ENCODE results near the gene SLC7A5. TPM values are rescaled to one million over a fixed set of nuclear protein-coding genes. Genes with fewer than 3 reads are reported as not detected.

Gene SLC7A5
- polyA plus RNA-seq, 1 experiment, result 17.9 TPM

- H3K27me3 ChIP-seq (ENCODE audit: control insufficient read depth, insufficient read depth, low read length), result no peaks in the 10 kb centered on the region
- no peak for TF ChIP-seq CTCF (IDR thresholded peaks at IDR 0.05; ENCODE audit: low read depth, low read length)
- ChIA-PET POLR2A (no interaction called here), CTCF (interaction anchor here (0.8 kb wide), 1 partner anchor 86 kb away, joined by 3 read pairs; no protein-coding TSS in a partner anchor)
- peaks cover 4% of the 10 kb centered on the region for H3K9me3 ChIP-seq (ENCODE audit: control insufficient read depth, insufficient read depth, low read length)
- H3K27ac ChIP-seq (ENCODE audit: low read depth, low read length), result no peak overlapping the region
- no peak overlapping the region for H3K4me3 ChIP-seq (ENCODE audit: low read depth, low read length)
- DNase-seq (ENCODE audit: low read depth, low spot score), result no peak
These were observed 84.5 kb downstream of the SLC7A5 start for GRCh38 chr16:87784812-87785211.

- TF ChIP-seq CTCF (IDR thresholded peaks at IDR 0.05; ENCODE audit: low read depth, low read length), result no peak
- Histone ChIP-seq H3K9me3 (ENCODE audit: control insufficient read depth, insufficient read depth, low read length) (no peaks in the 10 kb centered on the region; the same call in 1 of the 2 replicates), H3K27ac (ENCODE audit: low read depth, low read length) (no peak overlapping the region), H3K4me3 (ENCODE audit: low read depth, low read length) (no peak overlapping the region), H3K27me3 (ENCODE audit: control insufficient read depth, insufficient read depth, low read length) (no peaks in the 10 kb centered on the region)
- ChIA-PET CTCF (interaction anchor here (4.9 kb wide), 1 partner anchor 87 kb away, joined by 207 read pairs; the partner anchor contains the start of gene SLC7A5), POLR2A (no interaction called here)
- no peak for DNase-seq (ENCODE audit: low read depth, low spot score)
These were observed 87.3 kb downstream of the SLC7A5 start for GRCh38 chr16:87782033-87782432.

- CTCF ChIA-PET, result interaction anchor here (0.8 to 4.9 kb wide), 7 partner anchors 11 to 89 kb away, joined by 6 to 207 read pairs (median 22); partner anchors contain the start of gene SLC7A5
- Histone ChIP-seq H3K27ac (ENCODE audit: low read depth, low read length) (no peak overlapping the region), H3K4me3 (ENCODE audit: low read depth, low read length) (no peak overlapping the region), H3K9me3 (ENCODE audit: control insufficient read depth, insufficient read depth, low read length) (no peaks in the 10 kb centered on the region; the same call in 1 of the 2 replicates), H3K27me3 (ENCODE audit: control insufficient read depth, insufficient read depth, low read length) (no peaks in the 10 kb centered on the region)
- no peak for DNase-seq (ENCODE audit: low read depth, low spot score)
- POLR2A ChIA-PET, result interaction anchor here (0.7 to 2.3 kb wide), 4 partner anchors 56 to 91 kb away, joined by 3 to 16 read pairs (median 3); partner anchors contain the start of gene SLC7A5
- TF ChIP-seq CTCF (IDR thresholded peaks at IDR 0.05; ENCODE audit: low read depth, low read length), result no peak
These were observed 88.8 kb downstream of the SLC7A5 start for GRCh38 chr16:87780385-87780989.

Small RNA genes lying within 50 kb of the gene (small RNA-seq; reads per million reads assigned to genes)
- gene MIR6775 (ENCODE audit: insufficient read length, low read depth), result not detected

Other genes with a start within 250 kb of the SLC7A5 start
- 9.9 and 11.5 TPM in 2 replicates for gene KLHDC4, start 103.5 kb downstream of the SLC7A5 start, polyA plus RNA-seq (2011; rRNA removed)
- not detected in 2 replicates for gene CA5A, start 67.0 kb upstream of the SLC7A5 start, polyA plus RNA-seq (2011; rRNA removed)
- gene BANP, start 81.9 kb upstream of the SLC7A5 start, polyA plus RNA-seq (2011; rRNA removed), result 18.5 and 18.6 TPM in 2 replicates